Measurements from ENCODE around the gene GCGR. TPM values are rescaled to one million over a fixed set of nuclear protein-coding genes. Genes with fewer than 3 reads are reported as not detected.
A peak's percentile ranks its signal among the peaks of the same experiment; 100 is the strongest.

The GCGR gene
- total and polyA plus RNA-seq, 2 of the 13 experiments (the other 11 are each of a cell fraction or from before 2014, with no cell fraction given): 0.04 to 0.13 TPM

DNA sequence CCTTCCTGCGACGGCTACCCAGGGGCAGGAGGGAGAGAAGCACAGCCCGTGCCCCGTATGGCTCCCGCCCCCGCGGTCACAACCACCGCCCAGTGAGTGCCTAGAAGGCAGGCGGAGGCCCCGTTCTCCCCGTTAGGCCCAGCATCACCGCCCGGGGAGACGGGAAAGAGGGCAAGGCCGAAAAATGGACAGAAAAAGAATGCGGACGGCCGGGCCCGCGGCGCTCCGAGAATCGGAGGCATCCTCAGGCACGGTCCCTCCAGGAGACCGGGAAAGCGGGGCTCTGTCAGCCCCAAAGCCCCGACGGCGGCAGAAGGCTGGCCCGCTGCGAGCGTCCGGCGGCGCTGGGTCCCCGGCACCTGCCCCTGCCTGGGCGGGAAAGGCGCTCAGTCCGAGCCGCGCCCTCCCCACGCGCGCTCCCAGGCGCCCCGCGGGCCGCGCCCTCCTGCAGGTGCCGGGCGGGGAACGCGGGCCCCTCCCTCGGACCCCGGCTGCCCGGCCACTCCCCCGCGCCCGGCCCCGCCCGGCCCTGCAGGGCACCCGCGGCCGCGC lies 28.7 kb downstream of the GCGR start (continued):
- TF ChIP-seq, protein P1, sequence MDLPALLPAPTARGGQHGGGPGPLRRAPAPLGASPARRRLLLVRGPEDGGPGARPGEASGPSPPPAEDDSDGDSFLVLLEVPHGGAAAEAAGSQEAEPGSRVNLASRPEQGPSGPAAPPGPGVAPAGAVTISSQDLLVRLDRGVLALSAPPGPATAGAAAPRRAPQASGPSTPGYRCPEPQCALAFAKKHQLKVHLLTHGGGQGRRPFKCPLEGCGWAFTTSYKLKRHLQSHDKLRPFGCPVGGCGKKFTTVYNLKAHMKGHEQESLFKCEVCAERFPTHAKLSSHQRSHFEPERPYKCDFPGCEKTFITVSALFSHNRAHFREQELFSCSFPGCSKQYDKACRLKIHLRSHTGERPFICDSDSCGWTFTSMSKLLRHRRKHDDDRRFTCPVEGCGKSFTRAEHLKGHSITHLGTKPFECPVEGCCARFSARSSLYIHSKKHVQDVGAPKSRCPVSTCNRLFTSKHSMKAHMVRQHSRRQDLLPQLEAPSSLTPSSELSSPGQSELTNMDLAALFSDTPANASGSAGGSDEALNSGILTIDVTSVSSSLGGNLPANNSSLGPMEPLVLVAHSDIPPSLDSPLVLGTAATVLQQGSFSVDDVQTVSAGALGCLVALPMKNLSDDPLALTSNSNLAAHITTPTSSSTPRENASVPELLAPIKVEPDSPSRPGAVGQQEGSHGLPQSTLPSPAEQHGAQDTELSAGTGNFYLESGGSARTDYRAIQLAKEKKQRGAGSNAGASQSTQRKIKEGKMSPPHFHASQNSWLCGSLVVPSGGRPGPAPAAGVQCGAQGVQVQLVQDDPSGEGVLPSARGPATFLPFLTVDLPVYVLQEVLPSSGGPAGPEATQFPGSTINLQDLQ (CRISPR knock-in tag; IDR thresholded peaks at IDR 0.05): no peak
- no peak for TF ChIP-seq LCORL (IDR thresholded peaks at IDR 0.05)
- no peak for TF ChIP-seq LCORL (CRISPR knock-in tag; IDR thresholded peaks at IDR 0.05)
- TF ChIP-seq, protein P2, sequence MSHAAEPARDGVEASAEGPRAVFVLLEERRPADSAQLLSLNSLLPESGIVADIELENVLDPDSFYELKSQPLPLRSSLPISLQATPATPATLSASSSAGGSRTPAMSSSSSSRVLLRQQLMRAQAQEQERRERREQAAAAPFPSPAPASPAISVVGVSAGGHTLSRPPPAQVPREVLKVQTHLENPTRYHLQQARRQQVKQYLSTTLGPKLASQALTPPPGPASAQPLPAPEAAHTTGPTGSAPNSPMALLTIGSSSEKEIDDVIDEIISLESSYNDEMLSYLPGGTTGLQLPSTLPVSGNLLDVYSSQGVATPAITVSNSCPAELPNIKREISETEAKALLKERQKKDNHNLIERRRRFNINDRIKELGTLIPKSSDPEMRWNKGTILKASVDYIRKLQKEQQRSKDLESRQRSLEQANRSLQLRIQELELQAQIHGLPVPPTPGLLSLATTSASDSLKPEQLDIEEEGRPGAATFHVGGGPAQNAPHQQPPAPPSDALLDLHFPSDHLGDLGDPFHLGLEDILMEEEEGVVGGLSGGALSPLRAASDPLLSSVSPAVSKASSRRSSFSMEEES (CRISPR knock-in tag; IDR thresholded peaks at IDR 0.05): no peak
- no peak for TF ChIP-seq ZNF432 (CRISPR knock-in tag; IDR thresholded peaks at IDR 0.05; ENCODE audit: borderline replicate concordance)
- TF ChIP-seq CCDC6 (CRISPR knock-in tag; IDR thresholded peaks at IDR 0.05): 0 out of 2 replicates have a peak, but pooled peaks have one; percentile 32
- TF ChIP-seq MAFG (CRISPR knock-in tag; IDR thresholded peaks at IDR 0.05): no peak
- peak; percentile 95 for TF ChIP-seq ZNF446 (CRISPR knock-in tag; IDR thresholded peaks at IDR 0.05)
- no peak for TF ChIP-seq CHD4 (IDR thresholded peaks at IDR 0.05; ENCODE audit: borderline replicate concordance, low read length)
- TF ChIP-seq, protein P3, sequence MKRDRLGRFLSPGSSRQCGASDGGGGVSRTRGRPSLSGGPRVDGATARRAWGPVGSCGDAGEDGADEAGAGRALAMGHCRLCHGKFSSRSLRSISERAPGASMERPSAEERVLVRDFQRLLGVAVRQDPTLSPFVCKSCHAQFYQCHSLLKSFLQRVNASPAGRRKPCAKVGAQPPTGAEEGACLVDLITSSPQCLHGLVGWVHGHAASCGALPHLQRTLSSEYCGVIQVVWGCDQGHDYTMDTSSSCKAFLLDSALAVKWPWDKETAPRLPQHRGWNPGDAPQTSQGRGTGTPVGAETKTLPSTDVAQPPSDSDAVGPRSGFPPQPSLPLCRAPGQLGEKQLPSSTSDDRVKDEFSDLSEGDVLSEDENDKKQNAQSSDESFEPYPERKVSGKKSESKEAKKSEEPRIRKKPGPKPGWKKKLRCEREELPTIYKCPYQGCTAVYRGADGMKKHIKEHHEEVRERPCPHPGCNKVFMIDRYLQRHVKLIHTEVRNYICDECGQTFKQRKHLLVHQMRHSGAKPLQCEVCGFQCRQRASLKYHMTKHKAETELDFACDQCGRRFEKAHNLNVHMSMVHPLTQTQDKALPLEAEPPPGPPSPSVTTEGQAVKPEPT (CRISPR knock-in tag; IDR thresholded peaks at IDR 0.05; ENCODE audit: low read depth): no peak
- TF ChIP-seq, protein P4, sequence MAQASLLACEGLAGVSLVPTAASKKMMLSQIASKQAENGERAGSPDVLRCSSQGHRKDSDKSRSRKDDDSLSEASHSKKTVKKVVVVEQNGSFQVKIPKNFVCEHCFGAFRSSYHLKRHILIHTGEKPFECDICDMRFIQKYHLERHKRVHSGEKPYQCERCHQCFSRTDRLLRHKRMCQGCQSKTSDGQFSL (CRISPR knock-in tag; IDR thresholded peaks at IDR 0.05): peak; percentile 65
- no peak for TF ChIP-seq FOXP1 (IDR thresholded peaks at IDR 0.05)
- no peak for TF ChIP-seq FOXP1 (CRISPR knock-in tag; IDR thresholded peaks at IDR 0.05)
- TF ChIP-seq, protein P5, sequence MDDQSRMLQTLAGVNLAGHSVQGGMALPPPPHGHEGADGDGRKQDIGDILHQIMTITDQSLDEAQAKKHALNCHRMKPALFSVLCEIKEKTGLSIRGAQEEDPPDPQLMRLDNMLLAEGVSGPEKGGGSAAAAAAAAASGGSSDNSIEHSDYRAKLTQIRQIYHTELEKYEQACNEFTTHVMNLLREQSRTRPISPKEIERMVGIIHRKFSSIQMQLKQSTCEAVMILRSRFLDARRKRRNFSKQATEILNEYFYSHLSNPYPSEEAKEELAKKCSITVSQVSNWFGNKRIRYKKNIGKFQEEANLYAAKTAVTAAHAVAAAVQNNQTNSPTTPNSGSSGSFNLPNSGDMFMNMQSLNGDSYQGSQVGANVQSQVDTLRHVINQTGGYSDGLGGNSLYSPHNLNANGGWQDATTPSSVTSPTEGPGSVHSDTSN (CRISPR knock-in tag; IDR thresholded peaks at IDR 0.05; ENCODE audit: borderline replicate concordance): 0 out of 2 replicates have a peak, but pooled peaks have one; percentile 32
- no peak for TF ChIP-seq SETDB1 (CRISPR knock-in tag; IDR thresholded peaks at IDR 0.05; ENCODE audit: borderline replicate concordance)
- no peak for TF ChIP-seq ZMYM4 (CRISPR knock-in tag; IDR thresholded peaks at IDR 0.05)
- TF ChIP-seq ZNF382 (CRISPR knock-in tag; IDR thresholded peaks at IDR 0.05; ENCODE audit: borderline replicate concordance): no peak
- no peak for TF ChIP-seq ZFP82 (CRISPR knock-in tag; IDR thresholded peaks at IDR 0.05; ENCODE audit: borderline replicate concordance)
- no peak for TF ChIP-seq HNRNPLL (IDR thresholded peaks at IDR 0.05; ENCODE audit: low read depth, low read length, poor library complexity, severe bottlenecking)
- 0 out of 2 replicates have a peak, but pooled peaks have one; percentile 17 for TF ChIP-seq MED1 (CRISPR knock-in tag; IDR thresholded peaks at IDR 0.05)
- no peak for TF ChIP-seq ZNF292 (CRISPR knock-in tag; IDR thresholded peaks at IDR 0.05; ENCODE audit: borderline replicate concordance, low read depth)
- TF ChIP-seq ZBTB7A (CRISPR knock-in tag; IDR thresholded peaks at IDR 0.05): no peak

Data from HepG2 (cell line).